Astrocyte (in vitro differentiated cells and primary cell): Measurements from ENCODE around the gene SNX32.

ENCODE experiments used
- EZH2 ChIP-seq: IDR thresholded peaks from 2 replicates; pipeline ENCODE4 v1.6.1; 2012; ENCODE audit warnings: mild to moderate bottlenecking, low read length, inconsistent platforms; ENCODE audit not compliant: insufficient read depth
- TF ChIP-seq, protein P1 (sequence below): IDR thresholded peaks from 2 replicates; pipeline ENCODE4 v1.5.1; 2011; ENCODE audit warnings: low read depth, mild to moderate bottlenecking, inconsistent platforms, low read length, moderate library complexity; ENCODE audit not compliant: insufficient read depth

DNA sequence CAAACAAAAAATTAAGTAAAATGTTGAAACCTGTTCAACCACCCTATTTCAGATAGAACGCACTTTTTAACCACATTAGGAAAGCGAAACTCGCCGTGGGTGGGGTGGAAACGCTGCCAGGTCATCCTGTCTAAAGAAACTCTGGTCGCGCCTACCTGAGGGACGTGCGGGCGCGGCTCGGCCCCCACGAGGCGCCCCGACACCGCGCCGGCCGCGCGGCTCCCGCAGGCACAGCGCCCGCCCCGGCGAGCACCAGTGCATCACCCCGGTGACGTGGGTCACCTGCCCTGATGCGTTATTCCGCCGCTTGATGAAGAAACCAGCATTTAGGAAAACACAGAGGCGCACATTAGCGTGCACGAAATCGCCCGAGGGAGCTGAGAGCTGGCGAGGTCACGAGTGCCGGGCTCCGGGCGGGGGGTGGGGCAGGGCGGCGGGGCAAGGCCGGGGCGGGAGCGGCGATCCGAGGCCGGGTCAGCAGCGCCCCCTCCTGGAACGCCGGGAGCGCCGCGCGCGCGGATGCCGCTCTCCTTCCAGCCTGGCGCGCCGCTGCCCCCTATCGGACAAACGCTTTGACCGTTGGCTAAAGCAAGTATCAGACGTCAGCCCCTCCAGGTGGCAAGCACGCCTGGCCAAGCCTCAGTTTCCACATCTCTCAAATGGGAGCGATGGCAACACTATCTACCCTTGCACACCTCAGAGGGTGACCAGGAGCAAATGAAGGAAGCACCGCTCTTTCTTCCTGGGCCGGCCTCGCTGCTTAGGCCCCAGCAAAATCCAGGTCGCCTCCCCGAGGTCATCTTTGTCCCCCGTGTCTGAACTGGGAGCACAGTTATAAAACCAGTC is 15.7 kb upstream of the SNX32 start:
- TF ChIP-seq, protein P1, sequence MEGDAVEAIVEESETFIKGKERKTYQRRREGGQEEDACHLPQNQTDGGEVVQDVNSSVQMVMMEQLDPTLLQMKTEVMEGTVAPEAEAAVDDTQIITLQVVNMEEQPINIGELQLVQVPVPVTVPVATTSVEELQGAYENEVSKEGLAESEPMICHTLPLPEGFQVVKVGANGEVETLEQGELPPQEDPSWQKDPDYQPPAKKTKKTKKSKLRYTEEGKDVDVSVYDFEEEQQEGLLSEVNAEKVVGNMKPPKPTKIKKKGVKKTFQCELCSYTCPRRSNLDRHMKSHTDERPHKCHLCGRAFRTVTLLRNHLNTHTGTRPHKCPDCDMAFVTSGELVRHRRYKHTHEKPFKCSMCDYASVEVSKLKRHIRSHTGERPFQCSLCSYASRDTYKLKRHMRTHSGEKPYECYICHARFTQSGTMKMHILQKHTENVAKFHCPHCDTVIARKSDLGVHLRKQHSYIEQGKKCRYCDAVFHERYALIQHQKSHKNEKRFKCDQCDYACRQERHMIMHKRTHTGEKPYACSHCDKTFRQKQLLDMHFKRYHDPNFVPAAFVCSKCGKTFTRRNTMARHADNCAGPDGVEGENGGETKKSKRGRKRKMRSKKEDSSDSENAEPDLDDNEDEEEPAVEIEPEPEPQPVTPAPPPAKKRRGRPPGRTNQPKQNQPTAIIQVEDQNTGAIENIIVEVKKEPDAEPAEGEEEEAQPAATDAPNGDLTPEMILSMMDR = peak; percentile 81
- TF ChIP-seq EZH2 = no peak
